Colon (tissue), 2 donors: ENCODE data around the gene NFIC.
"Not testable (repeated sequence)": the region's sequence is repeated elsewhere in the genome, so short reads cannot be mapped to it uniquely, and the experiment has no call there.

Experiments used
- FAIRE-seq: peaks from 2 replicates; lab custom pipeline; 2012; peaks lifted over from hg19 to GRCh38; lab: Jason Lieb, UNC
- donor health status: control.
- donor health status: control.

The NFIC gene

GRCh38 chr19:3399311-3399710 lies 32.9 kb downstream of the NFIC start:
- not testable (repeated sequence) for FAIRE-seq

- no peak for FAIRE-seq
Measured at GRCh38 chr19:3401004-3401768, 34.8 kb downstream of the NFIC start.

- no peak for FAIRE-seq
Measured at GRCh38 chr19:3402631-3403443, 36.5 kb downstream of the NFIC start.

GRCh38 chr19:3403489-3404323 lies 37.3 kb downstream of the NFIC start:
- FAIRE-seq, result no peak

GRCh38 chr19:3404324-3405260 lies 38.2 kb downstream of the NFIC start:
- no peak for FAIRE-seq

GRCh38 chr19:3405261-3405653 lies 38.9 kb downstream of the NFIC start:
- FAIRE-seq, result no peak

GRCh38 chr19:3406571-3407111 lies 40.3 kb downstream of the NFIC start:
- FAIRE-seq, result no peak

- no peak for FAIRE-seq
Measured at GRCh38 chr19:3407556-3408516, 41.5 kb downstream of the NFIC start.

- no peak for FAIRE-seq
Measured at GRCh38 chr19:3408996-3409345, 42.6 kb downstream of the NFIC start.

GRCh38 chr19:3409346-3410064 lies 43.1 kb downstream of the NFIC start:
- no peak for FAIRE-seq

GRCh38 chr19:3411636-3412035 lies 45.3 kb downstream of the NFIC start:
- FAIRE-seq, result no peak

GRCh38 chr19:3412066-3412465 lies 45.7 kb downstream of the NFIC start:
- no peak for FAIRE-seq

- FAIRE-seq, result no peak
Measured at GRCh38 chr19:3413796-3414327, 47.5 kb downstream of the NFIC start.

GRCh38 chr19:3415695-3416094 lies 49.3 kb downstream of the NFIC start:
- FAIRE-seq, result no peak

- no peak for FAIRE-seq
Measured at GRCh38 chr19:3420244-3420755, 53.9 kb downstream of the NFIC start.

- FAIRE-seq, result no peak
Measured at GRCh38 chr19:3420909-3421619, 54.7 kb downstream of the NFIC start.

- not testable (repeated sequence) for FAIRE-seq
Measured at GRCh38 chr19:3421656-3422055, 55.3 kb downstream of the NFIC start.

GRCh38 chr19:3423183-3423829 lies 56.9 kb downstream of the NFIC start:
- no peak for FAIRE-seq
